H7 (cell line): ENCODE results near the gene USP17L15. TPM values are rescaled to one million over a fixed set of nuclear protein-coding genes. Genes with fewer than 3 reads are reported as not detected.
"Not testable (repeated sequence)": the region's sequence is repeated elsewhere in the genome, so short reads cannot be mapped to it uniquely, and the experiment has no call there.

ENCODE experiments used
- DNase-seq: peaks from one replicate; pipeline ENCODE4 v3.0.0; 2012
- H3K27me3 ChIP-seq: 2 replicates; pipeline ENCODE4 v1.6.0; 2011; ENCODE audit warnings: mild to moderate bottlenecking, low read length; ENCODE audit not compliant: control insufficient read depth, insufficient read depth
- H3K36me3 ChIP-seq: replicated peaks from 2 replicates; pipeline ENCODE4 v1.5.1; 2011; ENCODE audit warnings: low read length; ENCODE audit not compliant: control insufficient read depth, insufficient read depth
- H3K4me3 ChIP-seq: 2 replicates; pipeline ENCODE4 v1.5.1; 2011; ENCODE audit warnings: low read depth, mild to moderate bottlenecking, control low read depth, low read length, moderate library complexity; ENCODE audit not compliant: insufficient read depth
- total RNA-seq: library from RNA; depleted of rRNA; stranded (reverse); fragments of >200 nt; shearing (Covaris generic); gene quantifications from 2 replicates; pipeline ENCODE4 v1.2.3, GENCODE V29; 2014; rRNA removed

USP17L15 gene
- total RNA-seq, 1 experiment from 2014 or later, result not detected

DNA sequence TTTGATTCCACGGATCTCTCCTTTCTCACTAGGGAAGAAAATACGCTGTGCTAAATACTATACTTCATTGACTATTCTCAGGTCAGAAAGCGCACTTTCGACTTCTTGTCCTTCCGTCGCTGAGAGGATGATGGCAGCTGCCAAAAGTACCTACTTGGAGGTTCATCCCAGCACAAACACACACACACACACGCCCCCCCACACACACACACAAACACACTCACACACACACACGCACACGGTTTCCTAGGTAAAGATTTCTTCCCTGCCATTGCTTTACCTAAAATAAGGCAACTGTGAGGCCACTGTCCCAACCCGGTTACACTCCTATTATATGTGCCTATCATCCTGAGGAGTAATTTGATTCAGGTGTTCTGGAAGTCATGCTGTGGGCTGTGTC is 37.5 kb downstream of the USP17L15 start:
- H3K4me3 ChIP-seq, DNase-seq, H3K27me3 ChIP-seq, H3K36me3 ChIP-seq: not testable (repeated sequence)

Other genes with a start within 250 kb of the USP17L15 start
- gene FAM90A26, start 64.0 kb upstream of the USP17L15 start, total RNA-seq, result not detected in 2 replicates
- not detected in 2 replicates for gene USP17L10, start 23.7 kb upstream of the USP17L15 start, total RNA-seq
- not detected in 2 replicates for gene USP17L11, start 19.0 kb upstream of the USP17L15 start, total RNA-seq
- gene USP17L12, start 14.2 kb upstream of the USP17L15 start, total RNA-seq, result not detected in 2 replicates
- not detected in 2 replicates for gene USP17L13, start 9.5 kb upstream of the USP17L15 start, total RNA-seq
- not detected in 2 replicates for gene USP17L17, start 9.5 kb downstream of the USP17L15 start, total RNA-seq
- not detected in 2 replicates for gene USP17L18, start 14.2 kb downstream of the USP17L15 start, total RNA-seq
- gene USP17L19, start 19.0 kb downstream of the USP17L15 start, total RNA-seq, result not detected in 2 replicates
- gene USP17L20, start 23.7 kb downstream of the USP17L15 start, total RNA-seq, result not detected in 2 replicates
- gene USP17L21, start 28.5 kb downstream of the USP17L15 start, total RNA-seq, result not detected in 2 replicates
- gene USP17L22, start 33.2 kb downstream of the USP17L15 start, total RNA-seq, result not detected in 2 replicates
- not detected in 2 replicates for gene USP17L24, start 90.8 kb downstream of the USP17L15 start, total RNA-seq
- gene USP17L25, start 95.5 kb downstream of the USP17L15 start, total RNA-seq, result not detected in 2 replicates
- gene USP17L26, start 100.3 kb downstream of the USP17L15 start, total RNA-seq, result not detected in 2 replicates
- not detected in 2 replicates for gene USP17L5, start 105.0 kb downstream of the USP17L15 start, total RNA-seq
- not detected in 2 replicates for gene USP17L27, start 109.8 kb downstream of the USP17L15 start, total RNA-seq
- gene USP17L28, start 114.5 kb downstream of the USP17L15 start, total RNA-seq, result not detected in 2 replicates
- gene USP17L29, start 119.3 kb downstream of the USP17L15 start, total RNA-seq, result not detected in 2 replicates
- gene USP17L30, start 128.7 kb downstream of the USP17L15 start, total RNA-seq, result not detected in 2 replicates
- gene DEFB131A, start 210.0 kb downstream of the USP17L15 start, total RNA-seq, result not detected in 2 replicates